NT2/D1 (cell line): Measurements from ENCODE around the gene WNT9B.

Experiments
- DNase-seq: peaks from one replicate; pipeline ENCODE4 v3.0.0-alpha.2; 2011; ENCODE audit warnings: low read depth, low spot score
- H3K27me3 ChIP-seq: 2 replicates; pipeline ENCODE4 v1.6.0; 2011; ENCODE audit warnings: mild to moderate bottlenecking; ENCODE audit not compliant: insufficient read length, insufficient read depth
- H3K36me3 ChIP-seq: 2 replicates; pipeline ENCODE4 v1.6.1; 2011; ENCODE audit warnings: mild to moderate bottlenecking, low read length, mixed read lengths; ENCODE audit not compliant: insufficient read depth, insufficient read length
- H3K4me1 ChIP-seq: 2 replicates; pipeline ENCODE4 v1.5.1; 2011; ENCODE audit not compliant: insufficient read depth, insufficient read length
- H3K4me3 ChIP-seq: 2 replicates; pipeline ENCODE4 v1.5.1; 2011; ENCODE audit warnings: low read depth; ENCODE audit not compliant: insufficient read length
- H3K9ac ChIP-seq: 2 replicates; pipeline ENCODE4 v1.6.0; 2011; ENCODE audit warnings: low read depth; ENCODE audit not compliant: insufficient read length
- H3K9me3 ChIP-seq: 2 replicates; pipeline ENCODE4 v1.5.1; 2011; ENCODE audit warnings: mild to moderate bottlenecking, low read length; ENCODE audit not compliant: insufficient read depth
- SUZ12 ChIP-seq: IDR thresholded peaks from 2 replicates; pipeline ENCODE4 v1.6.1; 2011; ENCODE audit not compliant: insufficient read length, insufficient read depth; ENCODE audit errors: extremely low read depth
- YY1 ChIP-seq: IDR thresholded peaks from 2 replicates; pipeline ENCODE4 v1.6.1; 2011; ENCODE audit not compliant: insufficient read length, insufficient read depth
- ZNF274 ChIP-seq: IDR thresholded peaks from 2 replicates; pipeline ENCODE4 v1.6.1; 2011; ENCODE audit warnings: mild to moderate bottlenecking, low read depth, low read length

Gene WNT9B

GRCh38 chr17:46908068-46908737, 56.8 kb downstream of the WNT9B start:
- Histone ChIP-seq H3K4me3 (no peak overlapping the region), H3K27me3 (peaks cover 19% of the 10 kb centered on the region), H3K9ac (no peak overlapping the region), H3K4me1 (peaks cover 11% of the 10 kb centered on the region), H3K36me3 (no peaks in the 10 kb centered on the region), H3K9me3 (no peaks in the 10 kb centered on the region)
- TF ChIP-seq ZNF274 (no peak), SUZ12 (no peak), YY1 (no peak)
- no peak for DNase-seq

- no peak for DNase-seq
- H3K4me1 ChIP-seq, result peaks cover 11% of the 10 kb centered on the region
- H3K4me3 ChIP-seq, result no peak overlapping the region
- H3K9me3 ChIP-seq, result no peaks in the 10 kb centered on the region
- no peak overlapping the region for H3K9ac ChIP-seq
- TF ChIP-seq SUZ12 (no peak), YY1 (no peak), ZNF274 (no peak)
- H3K36me3 ChIP-seq, result no peaks in the 10 kb centered on the region
- H3K27me3 ChIP-seq, result peaks cover 24% of the 10 kb centered on the region
Observed at GRCh38 chr17:46910179-46910927, 59.0 kb downstream of the WNT9B start.

GRCh38 chr17:46911311-46911710, 59.9 kb downstream of the WNT9B start:
- Histone ChIP-seq H3K9me3 (no peaks in the 10 kb centered on the region), H3K36me3 (no peaks in the 10 kb centered on the region), H3K4me1 (peaks cover 4% of the 10 kb centered on the region), H3K9ac (no peak overlapping the region), H3K27me3 (peaks cover 24% of the 10 kb centered on the region), H3K4me3 (no peak overlapping the region)
- DNase-seq, result no peak
- TF ChIP-seq SUZ12 (no peak), ZNF274 (no peak), YY1 (no peak)

GRCh38 chr17:46915596-46915995, 64.2 kb downstream of the WNT9B start:
- Histone ChIP-seq H3K4me1 (peaks cover 4% of the 10 kb centered on the region), H3K9me3 (0 out of 2 replicates have a peak, but pooled peaks cover 6% of the 10 kb centered on the region), H3K9ac (no peak overlapping the region), H3K4me3 (no peak overlapping the region), H3K27me3 (peaks cover 10% of the 10 kb centered on the region), H3K36me3 (no peaks in the 10 kb centered on the region)
- TF ChIP-seq YY1 (no peak), ZNF274 (no peak), SUZ12 (no peak)
- DNase-seq, result no peak

GRCh38 chr17:46916211-46916610, 64.8 kb downstream of the WNT9B start:
- no peaks in the 10 kb centered on the region for H3K36me3 ChIP-seq
- no peak overlapping the region for H3K9ac ChIP-seq
- 0 out of 2 replicates have a peak, but pooled peaks cover 6% of the 10 kb centered on the region for H3K9me3 ChIP-seq
- peaks cover 4% of the 10 kb centered on the region for H3K4me1 ChIP-seq
- H3K27me3 ChIP-seq, result peaks cover 6% of the 10 kb centered on the region
- DNase-seq, result no peak
- TF ChIP-seq SUZ12 (no peak), ZNF274 (no peak), YY1 (no peak)
- no peak overlapping the region for H3K4me3 ChIP-seq

GRCh38 chr17:46916623-46917022, 65.2 kb downstream of the WNT9B start:
- Histone ChIP-seq H3K4me3 (no peak overlapping the region), H3K4me1 (peaks cover 4% of the 10 kb centered on the region), H3K9ac (no peak overlapping the region), H3K36me3 (no peaks in the 10 kb centered on the region), H3K9me3 (0 out of 2 replicates have a peak, but pooled peaks cover 6% of the 10 kb centered on the region), H3K27me3 (peaks cover 6% of the 10 kb centered on the region)
- TF ChIP-seq SUZ12 (no peak), YY1 (no peak), ZNF274 (no peak)
- DNase-seq, result no peak

GRCh38 chr17:46917041-46917440, 65.7 kb downstream of the WNT9B start:
- no peak for DNase-seq
- Histone ChIP-seq H3K9ac (no peak overlapping the region), H3K4me3 (no peak overlapping the region), H3K36me3 (no peaks in the 10 kb centered on the region), H3K27me3 (peaks cover 6% of the 10 kb centered on the region), H3K9me3 (0 out of 2 replicates have a peak, but pooled peaks cover 6% of the 10 kb centered on the region), H3K4me1 (peaks cover 4% of the 10 kb centered on the region)
- TF ChIP-seq ZNF274 (no peak), SUZ12 (no peak), YY1 (no peak)
